Measurements from ENCODE around the gene KLF7.

DNA sequence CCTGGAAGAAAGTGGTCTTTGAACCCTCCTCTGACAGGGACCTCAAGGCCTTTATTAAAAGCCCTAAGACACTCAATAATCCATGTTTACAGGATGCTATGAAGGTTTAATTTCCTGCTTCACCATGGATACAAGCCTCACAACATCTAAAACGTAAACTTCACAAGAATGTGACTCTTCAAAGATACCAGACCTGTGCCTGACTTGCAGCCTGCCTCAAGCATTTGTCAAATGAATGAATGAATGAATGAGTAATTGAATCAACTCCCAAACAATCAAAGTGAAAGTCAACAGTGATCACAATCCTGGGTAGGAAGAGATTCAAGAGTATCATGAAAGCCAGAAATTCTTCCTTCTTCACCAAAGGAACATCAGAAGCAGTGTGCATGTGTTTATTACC is 30.4 kb downstream of the KLF7 start:
- TF ChIP-seq, protein P1, sequence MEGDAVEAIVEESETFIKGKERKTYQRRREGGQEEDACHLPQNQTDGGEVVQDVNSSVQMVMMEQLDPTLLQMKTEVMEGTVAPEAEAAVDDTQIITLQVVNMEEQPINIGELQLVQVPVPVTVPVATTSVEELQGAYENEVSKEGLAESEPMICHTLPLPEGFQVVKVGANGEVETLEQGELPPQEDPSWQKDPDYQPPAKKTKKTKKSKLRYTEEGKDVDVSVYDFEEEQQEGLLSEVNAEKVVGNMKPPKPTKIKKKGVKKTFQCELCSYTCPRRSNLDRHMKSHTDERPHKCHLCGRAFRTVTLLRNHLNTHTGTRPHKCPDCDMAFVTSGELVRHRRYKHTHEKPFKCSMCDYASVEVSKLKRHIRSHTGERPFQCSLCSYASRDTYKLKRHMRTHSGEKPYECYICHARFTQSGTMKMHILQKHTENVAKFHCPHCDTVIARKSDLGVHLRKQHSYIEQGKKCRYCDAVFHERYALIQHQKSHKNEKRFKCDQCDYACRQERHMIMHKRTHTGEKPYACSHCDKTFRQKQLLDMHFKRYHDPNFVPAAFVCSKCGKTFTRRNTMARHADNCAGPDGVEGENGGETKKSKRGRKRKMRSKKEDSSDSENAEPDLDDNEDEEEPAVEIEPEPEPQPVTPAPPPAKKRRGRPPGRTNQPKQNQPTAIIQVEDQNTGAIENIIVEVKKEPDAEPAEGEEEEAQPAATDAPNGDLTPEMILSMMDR (conservative IDR thresholded peaks at IDR 0.05; ENCODE audit: low read depth, low read length): no peak
- TF ChIP-seq EZH2 (IDR thresholded peaks at IDR 0.05; ENCODE audit: low read length, unreplicated experiment): no peak
- no peak for TF ChIP-seq EZH2phosphoT487 (IDR thresholded peaks at IDR 0.05; ENCODE audit: borderline replicate concordance, low read length)

All from PC-3 (cell line).